Psoas muscle (tissue), 8 donors: Measurements from ENCODE around the gene THRA. TPM values are rescaled to one million over a fixed set of nuclear protein-coding genes. Genes with fewer than 3 reads are reported as not detected.

Experiments
- ATAC-seq, 4 donors: fragments of 200-7000 bp; cut with Tn5 transposase; one replicate each; pipeline ENCODE4 v1.9.1; 2020; ENCODE audit warnings: moderate library complexity in 3 of 4, mild to moderate bottlenecking in 2 of 4
- DNase-seq, 2 donors: peaks; one replicate each; pipeline ENCODE4 v3.0.0-alpha.2; 2020
- H3K27ac ChIP-seq: fragments of 200-600 bp; one replicate; pipeline ENCODE4 v1.8.0; 2022
- H3K27me3 ChIP-seq, 3 donors: fragments of 200-600 bp in 1 of 3; one replicate each; pipeline versions ENCODE4 v1.6.1 to v1.8.0; 2013 to 2022; ENCODE audit warnings: low read length in 2 of 3, mild to moderate bottlenecking in 2 of 3, moderate library complexity in 1 of 3; ENCODE audit not compliant: insufficient read depth in 3 of 3
- H3K36me3 ChIP-seq, 2 donors: fragments of 200-600 bp in 1 of 2; one replicate each; pipeline versions ENCODE4 v1.6.1 to v1.8.0; 2013 to 2022; ENCODE audit warnings: low read depth in 1 of 2, mild to moderate bottlenecking in 1 of 2, moderate library complexity in 1 of 2; ENCODE audit not compliant: insufficient read depth in 1 of 2
- H3K4me1 ChIP-seq: fragments of 200-600 bp; one replicate; pipeline ENCODE4 v1.8.0; 2022
- H3K4me3 ChIP-seq: fragments of 200-600 bp; one replicate; pipeline ENCODE4 v1.8.0; 2022; ENCODE audit warnings: mild to moderate bottlenecking
- H3K9me3 ChIP-seq: fragments of 200-600 bp; one replicate; pipeline ENCODE4 v1.8.0; 2022
- CTCF ChIP-seq: fragments of 200-600 bp; IDR thresholded peaks from one replicate; pipeline ENCODE4 v1.8.0; 2022; ENCODE audit warnings: antibody characterized with exemption
- WGBS, 3 donors: extraction: QIAGEN DNeasy Blood & Tissue Kit; methylation state at CpG; one replicate each; pipeline versions ENCODE4 v1.1.6 to v1.1.7; 2013; 5-methylcytosine and 5-hydroxymethylcytosine counted together
- intact Hi-C, 2 donors: fragments of 100-400 bp; cut with DNase I; formaldehyde crosslinking; loops; one replicate each; pipeline versions ENCODE4 v1.11.0 to v1.14.2; 2022
- polyA plus RNA-seq, 3 donors: library from polyadenylated mRNA; stranded (reverse); fragments of 200-250 nt; gene quantifications; one replicate each; pipeline ENCODE4 v1.2.3, GENCODE V29; 2013
- total RNA-seq, 4 donors: library from RNA; stranded (reverse); fragmentation: NEBNext Ultra II Directional in 2 of 4; extraction: Animal tissue kit (Norgen Biotek cat#: 25700) in 2 of 4; gene quantifications; one replicate each; pipeline versions ENCODE4 v1.2.1 to v1.2.4, GENCODE V29; 2021 to 2023
- donor health status: healthy with polysubstance abuse.
- donor health status: DM: no; HTN: no; CAD: no; lungs with moderate emphysema.
- donor health status: Bipolar disorder and iron deficiency.
- donor health status: healthy.
- donor health status: DM: yes; HTN: yes; CAD: no.
- donor health status: DM: no; HTN: no; CAD: no.
- donor health status: DM: no; HTN: no; CAD: no.
- donor health status: DM: yes; HTN: yes; CAD: no.

The THRA gene
- total and polyA plus RNA-seq, 7 donors: 9.5 to 60.0 (median 41.2) TPM

DNA sequence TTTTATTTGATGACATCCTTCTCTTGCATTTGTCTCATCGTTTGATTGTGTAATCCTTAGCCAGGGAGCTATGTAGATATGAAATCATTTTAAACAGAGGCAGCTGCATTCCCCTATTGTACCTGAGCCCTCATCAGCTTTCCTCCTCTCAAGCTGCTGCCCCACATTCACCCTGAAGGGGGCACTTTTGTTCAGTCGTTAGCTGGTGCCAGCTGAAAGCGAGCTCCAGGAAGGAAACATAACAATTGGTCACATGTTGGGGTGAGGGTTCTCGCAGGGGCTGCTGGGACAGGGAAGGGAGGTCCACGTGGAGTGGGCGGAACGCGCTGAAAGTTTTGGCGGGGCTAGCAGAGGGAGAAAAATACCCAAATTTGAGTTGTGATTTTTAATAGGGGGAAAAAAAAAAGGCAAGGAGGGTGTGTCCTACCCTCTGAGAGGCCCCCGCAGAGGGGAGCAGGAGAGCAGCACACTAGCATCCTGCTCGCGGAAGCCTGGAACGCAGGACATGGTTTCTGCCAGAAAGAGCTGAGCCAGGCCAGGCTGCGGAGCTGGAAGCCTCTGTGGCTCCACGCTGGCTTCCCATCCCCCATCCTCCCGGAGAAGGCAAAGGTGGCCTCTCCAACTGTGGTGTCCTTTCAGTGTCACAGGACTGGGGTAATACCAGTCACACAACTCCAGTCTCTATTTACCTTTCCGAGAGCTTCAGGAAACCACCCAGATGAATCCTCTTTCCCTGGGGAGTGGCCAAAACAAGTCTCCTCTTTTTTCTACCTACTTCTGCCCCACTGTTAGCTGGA, 50.5 kb downstream of the THRA start:
- H3K4me3 ChIP-seq: peak overlapping the region; percentile 74
- TF ChIP-seq CTCF: peak; percentile 81
- H3K9me3 ChIP-seq: no peaks in the 10 kb centered on the region
- intact Hi-C loops: loop anchor here (2.0 kb wide), 3 partner anchors 51 to 55 kb away; partner anchors contain the start of gene THRA (in 1 of the 2)
- DNase-seq (peak; percentile 90 to 94), ATAC-seq (peak; percentile 75 to 80 (median 76))
- peak overlapping the region; percentile 99 for H3K27ac ChIP-seq
- H3K27me3 ChIP-seq: no peaks in the 10 kb centered on the region
- peaks cover 62% of the 10 kb centered on the region for H3K4me1 ChIP-seq
- WGBS, 3 donors: 0 to 1% (median 0%) methylated on average over 17 of the region's 17 CpGs
- H3K36me3 ChIP-seq: no peaks in the 10 kb centered on the region

DNA sequence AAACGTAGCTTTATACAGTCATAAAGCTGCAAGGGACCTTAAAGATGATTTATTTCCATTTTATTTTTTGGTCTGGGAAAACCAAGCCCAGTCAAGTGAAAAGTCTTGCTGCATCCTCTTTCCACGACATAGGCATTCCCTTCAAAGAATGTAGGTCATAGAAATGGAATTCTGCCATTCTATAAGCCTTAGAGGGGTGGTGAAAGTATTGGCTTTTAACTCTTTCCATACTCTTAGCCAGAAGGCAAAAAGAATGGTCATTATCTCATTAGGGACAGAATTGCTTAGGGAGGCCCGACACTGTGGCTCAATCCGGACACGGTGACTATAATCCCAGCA, 51.1 kb downstream of the THRA start:
- Histone ChIP-seq H3K36me3 (no peaks in the 10 kb centered on the region), H3K27me3 (no peaks in the 10 kb centered on the region), H3K4me3 (peak overlapping the region; percentile 74), H3K4me1 (peaks cover 56% of the 10 kb centered on the region), H3K27ac (peak overlapping the region; percentile 99), H3K9me3 (no peaks in the 10 kb centered on the region)
- WGBS, 3 donors: 24 to 28% (median 27%) methylated on average over 5 of the region's 5 CpGs
- intact Hi-C loops: loop anchor here (2.0 kb wide), 3 partner anchors 51 to 55 kb away; partner anchors contain the start of gene THRA (in 1 of the 2)
- DNase-seq (no peak), ATAC-seq (no peak)
- TF ChIP-seq CTCF: no peak

DNA sequence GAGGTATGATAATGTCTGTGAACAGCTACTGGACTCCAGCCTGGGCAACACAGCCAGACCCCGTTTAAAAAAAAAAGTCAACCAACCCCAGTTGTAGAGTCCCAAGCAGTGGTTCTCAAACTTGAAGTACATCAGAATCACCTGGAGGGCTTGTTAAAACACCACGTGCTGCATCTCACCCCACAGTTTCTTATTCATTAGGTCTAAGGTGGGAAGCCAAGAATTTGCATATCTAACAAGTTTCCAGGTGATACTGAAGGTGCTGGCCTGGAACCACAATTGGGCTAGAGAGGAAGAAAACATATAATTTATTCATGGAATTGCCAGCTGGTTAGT, 52.3 kb downstream of the THRA start:
- Histone ChIP-seq H3K27me3 (no peaks in the 10 kb centered on the region), H3K9me3 (no peaks in the 10 kb centered on the region), H3K36me3 (peaks cover 0 to 6% of the 10 kb centered on the region in 2 donors), H3K4me1 (peaks cover 44% of the 10 kb centered on the region), H3K4me3 (no peak overlapping the region), H3K27ac (peak overlapping the region; percentile 99)
- intact Hi-C loops: no loop called here
- DNase-seq: no peak
- WGBS, 3 donors: 32 to 49% (median 38%) methylated on average over 2 of the region's 2 CpGs
- ATAC-seq: no peak
- no peak for TF ChIP-seq CTCF

- peak; percentile 88 to 90 (median 89) for ATAC-seq
Measured at GRCh38 chr17:40121181-40122135, 58.7 kb downstream of the THRA start, which contains the start of gene MSL1. Gene MSL1 (plus strand): TSS chr17:40121971. CDS start chr17:40122613, 642 bp downstream.

More at GRCh38 chr17:40121181-40122135, 58.7 kb downstream of the THRA start, which contains the start of gene MSL1:
- WGBS, 3 donors: 1% methylated on average over 61 to 82 of the region's 82 CpGs
- peak; percentile 93 to 95 for DNase-seq
- Histone ChIP-seq H3K36me3 (peaks cover 0 to 18% of the 10 kb centered on the region in 2 donors), H3K27me3 (no peaks in the 10 kb centered on the region), H3K4me1 (peaks cover 20% of the 10 kb centered on the region), H3K27ac (peak within 1 kb of the TSS; percentile 98), H3K9me3 (no peaks in the 10 kb centered on the region), H3K4me3 (peak within 1 kb of the TSS; percentile 100)
- intact Hi-C loops: loop anchor here in 1 of 2 donors (2.0 kb wide), 1 partner anchor 19 kb away; the partner anchor contains the start of gene CASC3
- TF ChIP-seq CTCF: no peak
